SKM-1 treated with dmso at 0.1 percent for 144 hours (cell line): Measurements from ENCODE around the gene TENM4.
A peak's percentile ranks its signal among the peaks of the same experiment; 100 is the strongest.
"Not testable (repeated sequence)": the region's sequence is repeated elsewhere in the genome, so short reads cannot be mapped to it uniquely, and the experiment has no call there.

Experiments
- DNase-seq: peaks from one replicate; lab custom pipeline; 2025; ENCODE audit not compliant: unreplicated experiment; lab: John Stamatoyannopoulos, UW

TENM4 gene

DNA sequence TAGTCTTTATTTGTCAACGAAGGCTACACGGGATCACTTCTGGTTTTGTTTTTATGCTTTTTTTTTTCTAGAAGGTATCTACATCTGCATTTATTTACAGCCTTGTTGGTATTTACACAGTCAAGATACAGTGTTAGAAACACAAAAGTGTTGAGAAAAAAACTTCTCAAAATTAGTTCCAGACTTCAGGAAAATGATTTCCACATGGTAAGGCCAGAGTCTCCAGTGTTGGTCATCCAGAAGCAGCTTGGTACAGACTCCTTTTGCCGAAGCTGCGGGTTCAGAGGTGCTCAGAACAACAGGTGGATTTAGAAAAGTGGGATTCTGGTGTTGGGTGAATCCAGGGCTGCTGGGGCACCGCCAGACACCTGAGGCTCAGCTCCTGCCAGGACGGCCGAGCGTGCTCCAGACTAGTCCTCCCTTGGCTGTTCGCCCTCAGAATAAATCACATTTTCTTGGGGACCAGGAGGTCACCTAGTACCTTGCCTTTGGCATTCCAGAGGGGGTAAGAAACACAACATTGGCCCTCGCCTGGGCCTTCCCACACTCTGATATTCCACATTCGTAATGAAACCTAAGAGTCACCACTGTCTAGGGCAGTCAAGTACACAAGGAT, 787.4 kb downstream of the TENM4 start:
- DNase-seq: no peak

DNA sequence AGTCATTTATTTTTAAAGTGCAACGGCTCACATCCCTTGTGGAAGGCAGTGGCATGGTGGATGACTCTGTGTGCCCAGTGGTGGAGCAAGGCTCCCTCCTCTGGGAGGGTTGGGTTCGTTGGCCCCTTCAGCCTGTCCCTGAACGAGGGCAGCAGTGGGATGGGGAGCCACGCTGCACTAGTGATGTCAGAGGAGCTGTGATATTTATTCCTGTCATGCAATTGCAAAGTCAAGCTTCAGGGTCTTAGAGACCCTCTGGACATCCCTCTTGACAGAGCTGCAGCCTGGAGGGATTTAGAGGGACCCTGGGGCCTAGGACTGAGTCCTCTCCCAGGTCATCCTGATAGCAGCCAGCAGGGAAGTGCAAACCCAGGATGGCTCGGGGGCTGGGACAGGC, 788.0 kb downstream of the TENM4 start:
- no peak for DNase-seq

DNA sequence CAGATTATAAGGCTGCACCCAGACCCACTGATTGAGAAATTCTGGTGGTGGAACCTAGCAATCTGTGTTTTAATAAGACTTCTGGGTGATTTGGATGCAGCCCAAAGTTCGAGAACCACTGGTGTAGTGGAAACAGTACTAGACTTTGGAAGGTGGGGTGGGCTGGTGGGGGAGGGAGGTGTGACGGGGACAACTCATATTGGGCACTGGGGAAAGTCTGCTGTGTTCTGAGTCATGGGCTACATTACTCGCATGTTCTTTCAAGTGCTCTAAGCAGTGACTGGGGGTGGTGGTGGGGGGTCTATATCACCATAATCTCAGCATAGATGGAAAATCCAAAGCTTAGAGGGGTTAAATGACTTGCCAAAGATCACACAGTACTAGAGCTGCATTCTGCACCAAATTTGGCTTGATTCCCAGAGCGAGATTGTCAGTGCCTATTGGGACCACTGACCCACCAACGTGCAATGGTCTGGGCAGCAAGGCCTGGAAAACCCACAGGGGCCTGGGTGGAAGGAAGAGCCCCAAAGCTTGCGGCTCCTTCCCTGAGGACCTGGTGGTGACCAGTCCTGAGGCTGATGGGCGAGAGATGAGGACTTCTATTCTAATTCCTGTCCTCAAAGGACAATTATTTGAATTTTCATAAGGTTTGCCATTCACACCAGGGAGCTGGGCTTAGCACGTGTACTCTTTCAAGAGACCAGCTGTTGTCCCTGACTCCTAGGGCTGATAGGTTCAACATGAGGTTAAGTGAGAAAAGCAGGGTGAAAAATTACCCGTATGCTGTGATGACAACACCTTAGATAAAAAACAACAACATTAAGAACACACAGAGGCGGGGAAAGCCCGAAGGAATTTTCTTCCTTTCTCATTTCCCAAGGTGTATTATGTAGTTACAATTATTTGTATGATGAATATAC, 788.6 kb downstream of the TENM4 start:
- DNase-seq: no peak

DNA sequence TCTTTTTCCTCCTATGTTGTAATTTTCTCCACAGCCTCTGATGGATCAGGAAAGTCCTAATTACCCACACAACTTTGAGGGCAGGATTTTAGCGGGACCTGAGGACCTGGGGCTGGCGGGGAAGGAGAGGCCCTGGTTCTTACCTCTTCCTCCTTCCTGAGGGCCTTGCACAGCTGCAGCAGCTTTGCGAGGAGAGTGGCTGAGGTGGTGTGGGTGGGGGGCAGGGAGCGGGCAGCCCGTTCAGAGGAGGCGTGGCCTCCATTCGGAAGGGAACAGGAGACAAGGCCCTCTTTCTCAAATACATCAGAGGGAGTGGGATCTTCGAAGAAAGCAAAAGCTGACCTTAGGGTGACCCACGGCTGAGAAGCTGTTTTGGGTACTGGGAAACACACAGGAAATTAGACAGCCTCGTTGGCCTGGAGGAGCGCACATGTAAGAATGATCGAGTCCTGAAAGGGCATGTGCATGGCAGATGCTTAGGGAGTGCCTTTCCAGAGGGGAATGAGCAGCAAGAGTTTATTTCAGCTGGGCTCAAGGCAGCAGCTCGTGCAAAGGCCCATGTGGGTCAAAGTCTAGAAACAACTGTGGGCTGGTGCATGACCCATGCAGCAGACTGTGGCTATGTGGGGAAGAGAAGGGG, 789.6 kb downstream of the TENM4 start:
- no peak for DNase-seq

DNA sequence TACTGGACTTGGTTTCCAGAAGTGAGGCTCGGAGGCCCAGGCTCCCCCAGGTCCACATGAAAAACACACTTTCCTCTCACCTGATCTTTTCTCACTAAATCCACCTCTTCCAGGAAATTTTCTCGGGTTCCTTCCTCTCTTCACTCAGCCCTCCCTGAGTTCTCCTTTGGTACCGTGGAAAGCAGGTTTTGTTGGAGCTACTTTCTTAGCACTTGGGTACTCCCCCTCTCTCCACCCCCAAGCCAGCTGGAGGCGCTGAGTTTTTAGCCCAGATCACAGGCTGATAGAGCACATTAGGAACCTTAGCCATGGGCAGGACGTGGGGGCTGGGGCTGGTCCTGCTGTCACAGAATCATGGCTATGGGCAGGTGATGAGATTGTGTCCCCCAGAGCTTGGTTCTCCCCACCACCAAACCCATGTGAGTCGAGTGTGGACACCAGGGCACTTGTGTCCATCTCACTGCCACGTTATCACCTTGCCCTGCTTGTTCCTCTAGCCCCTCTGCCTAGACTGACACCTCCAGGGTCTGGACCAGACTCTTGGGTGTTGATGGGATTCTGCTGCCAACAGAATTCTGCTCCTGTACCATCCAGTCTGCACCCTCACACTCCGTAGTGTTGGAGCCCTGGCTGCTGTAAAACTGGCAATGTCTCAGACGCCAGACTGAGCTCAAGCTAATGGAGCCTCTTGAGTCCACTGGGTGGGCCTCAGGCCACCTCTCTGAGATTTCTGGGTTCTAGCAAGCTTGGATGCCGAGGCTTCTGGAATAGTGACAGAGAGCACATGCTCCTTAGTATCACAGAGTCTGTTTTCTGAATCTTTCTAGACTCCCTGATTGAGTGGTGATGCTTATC, 791.2 kb downstream of the TENM4 start:
- no peak for DNase-seq

DNA sequence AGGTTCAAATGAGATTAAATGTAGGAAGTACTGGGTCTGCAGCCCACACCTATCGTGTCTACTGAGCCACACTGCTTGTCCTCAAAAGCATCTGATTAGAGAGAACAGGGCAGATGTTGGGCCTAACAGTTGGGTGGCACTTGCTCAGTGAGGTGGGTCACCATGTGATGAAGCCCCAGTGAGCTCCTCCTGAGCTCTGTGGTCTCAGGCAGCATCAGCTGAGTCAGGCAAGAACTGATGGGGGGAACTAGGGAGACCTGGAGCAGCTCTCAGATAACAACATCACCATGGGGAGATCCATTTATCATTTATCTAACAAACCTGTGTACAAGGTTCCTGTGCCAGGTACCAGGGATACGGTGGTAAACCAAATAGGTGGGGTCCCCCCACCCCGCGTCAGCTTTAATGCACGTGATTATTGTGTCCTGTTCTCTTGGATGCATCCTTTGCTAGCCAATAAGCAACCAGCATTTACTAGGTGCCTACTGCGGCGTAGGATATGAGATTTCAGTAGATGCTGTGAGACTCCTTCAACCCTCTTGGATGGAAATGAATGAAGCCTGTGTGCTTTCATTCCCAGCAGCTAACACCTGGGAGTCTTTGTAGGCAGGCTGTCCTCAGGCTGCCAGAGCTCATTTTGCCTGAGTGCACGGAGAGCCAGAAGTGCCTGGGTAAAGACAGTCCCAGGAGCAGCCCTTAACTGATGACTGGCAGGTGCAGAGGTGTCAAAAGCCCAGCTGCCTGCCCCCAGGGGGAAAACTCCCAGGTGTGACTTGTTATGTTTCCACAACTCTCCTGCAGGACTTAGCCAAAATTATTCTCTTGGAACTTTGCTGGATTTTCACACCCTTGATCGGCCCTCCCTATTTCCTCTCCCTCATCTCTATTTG, 792.6 kb downstream of the TENM4 start:
- no peak for DNase-seq

DNA sequence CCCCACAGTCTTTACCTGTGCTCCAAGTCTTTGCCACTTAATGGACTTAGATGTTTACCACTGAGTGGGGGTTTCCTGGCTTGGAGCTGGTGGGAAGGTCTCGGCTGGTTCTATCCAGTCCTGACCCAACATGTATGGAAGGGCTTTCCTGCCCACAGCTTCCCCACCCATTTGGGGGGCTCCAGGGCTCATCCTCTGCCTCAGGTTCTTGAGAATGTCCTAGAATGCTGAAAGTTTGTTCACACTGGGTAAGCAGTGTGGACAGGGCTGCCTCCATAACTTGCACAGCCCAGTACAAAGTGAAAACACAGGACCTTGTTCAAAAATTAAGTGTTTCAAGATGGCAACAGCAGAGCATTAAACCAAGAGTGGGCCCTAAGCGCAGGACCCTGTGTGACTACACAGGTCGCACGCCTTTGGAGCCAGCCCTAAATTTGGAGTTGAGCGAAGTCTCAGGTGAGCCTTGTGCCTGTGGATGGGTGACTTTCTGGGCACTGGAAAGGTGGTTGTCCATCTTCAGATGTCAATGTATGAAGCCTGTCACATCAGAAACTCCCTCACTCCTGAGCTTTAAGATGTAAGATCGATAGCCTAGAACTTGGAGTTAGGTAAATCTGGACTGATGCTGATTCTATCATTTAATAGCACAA, 793.4 kb downstream of the TENM4 start:
- no peak for DNase-seq

DNA sequence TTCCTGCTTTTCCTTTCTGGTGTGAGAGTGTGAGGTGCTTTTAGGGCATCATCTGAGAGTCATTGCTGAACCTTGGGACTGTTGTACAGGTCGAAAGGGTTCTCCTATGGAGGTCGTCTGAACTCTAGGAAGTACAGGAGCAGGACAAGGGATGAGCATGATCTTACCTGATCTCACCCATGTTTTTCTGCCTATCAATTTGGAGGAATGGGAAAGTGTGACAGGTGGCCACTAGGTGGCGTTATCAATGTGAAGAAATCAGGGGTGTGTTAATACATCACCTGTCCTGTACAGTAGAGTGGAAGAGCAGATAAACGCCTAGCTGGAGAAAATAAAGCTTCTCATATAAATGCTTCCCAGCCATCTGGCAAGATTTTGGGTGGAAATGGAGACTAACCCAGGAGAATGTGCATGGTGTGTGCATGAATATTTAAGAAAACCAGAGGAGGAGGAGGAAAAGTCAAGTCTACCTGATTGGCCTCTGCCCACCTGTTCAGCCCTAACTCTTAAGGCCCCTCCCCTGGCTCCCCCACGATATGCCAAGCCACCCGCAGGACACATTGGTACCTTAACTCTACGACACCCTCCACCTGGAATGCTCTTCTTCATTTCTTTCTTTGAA, 794.2 kb downstream of the TENM4 start:
- peak; percentile 7 for DNase-seq

DNA sequence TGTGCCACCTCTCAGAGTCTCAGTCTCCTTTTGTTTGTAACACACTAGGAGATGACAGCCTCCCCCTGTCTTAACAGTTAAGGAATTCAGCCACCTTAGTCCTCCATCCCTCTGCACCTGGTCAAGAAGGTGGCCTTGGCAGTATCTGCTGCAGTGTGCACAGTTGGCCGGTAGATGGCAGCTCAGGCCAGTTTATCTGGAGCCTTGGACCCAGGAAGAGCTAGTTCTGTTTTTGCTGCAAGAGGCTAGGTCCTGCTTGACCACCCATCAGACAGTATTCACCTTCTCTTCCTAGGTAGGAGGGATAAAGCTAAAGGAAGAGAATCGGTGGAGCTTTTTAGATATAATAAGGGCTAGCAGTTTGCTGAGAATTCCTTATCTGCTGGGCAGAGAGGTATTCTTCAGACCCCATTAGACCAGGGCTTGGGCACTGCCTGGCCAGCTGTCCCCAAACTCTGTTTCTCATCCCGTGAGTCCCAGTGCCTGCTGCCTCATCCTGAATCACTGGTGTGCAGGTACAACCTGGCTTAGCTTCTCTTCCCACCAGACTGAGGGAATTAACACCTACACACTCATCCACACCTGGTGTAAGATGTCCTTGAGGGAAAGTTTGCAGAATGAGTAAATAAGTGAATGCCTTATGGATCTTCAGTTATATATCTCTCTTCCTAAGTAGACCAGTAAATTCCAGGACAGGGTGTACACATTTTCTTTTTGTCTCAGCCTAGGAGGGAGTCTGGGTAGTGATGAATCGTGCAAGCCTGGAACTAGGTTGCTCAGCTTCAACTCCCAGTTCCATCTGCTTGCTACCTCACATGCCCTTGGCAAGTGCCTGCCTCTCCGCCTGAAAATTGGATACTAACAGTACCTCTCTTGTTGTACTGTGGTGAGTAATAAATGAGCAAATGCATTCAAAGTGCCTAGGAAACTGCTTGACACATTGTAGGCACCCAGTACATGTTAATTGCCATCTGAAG, 795.3 kb downstream of the TENM4 start:
- DNase-seq: peak; percentile 54

DNA sequence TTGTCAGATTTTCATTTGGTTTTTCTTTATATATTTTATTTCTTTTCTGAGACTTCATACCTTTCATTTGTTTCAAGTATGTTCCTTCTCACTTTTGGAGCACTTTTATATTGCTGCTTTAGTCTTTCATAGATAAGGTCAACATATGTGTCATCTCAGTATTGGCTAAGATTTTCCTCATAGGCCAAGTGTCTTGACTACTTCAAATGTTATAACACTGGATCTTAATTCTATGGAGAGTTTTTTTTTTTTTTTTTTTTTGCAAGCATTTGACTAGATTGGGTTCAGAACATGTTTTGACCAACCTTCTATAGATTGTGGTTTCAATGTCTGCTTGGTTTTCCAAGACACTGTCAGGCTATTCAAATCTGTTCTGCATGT, 797.2 kb downstream of the TENM4 start:
- DNase-seq: no peak

DNA sequence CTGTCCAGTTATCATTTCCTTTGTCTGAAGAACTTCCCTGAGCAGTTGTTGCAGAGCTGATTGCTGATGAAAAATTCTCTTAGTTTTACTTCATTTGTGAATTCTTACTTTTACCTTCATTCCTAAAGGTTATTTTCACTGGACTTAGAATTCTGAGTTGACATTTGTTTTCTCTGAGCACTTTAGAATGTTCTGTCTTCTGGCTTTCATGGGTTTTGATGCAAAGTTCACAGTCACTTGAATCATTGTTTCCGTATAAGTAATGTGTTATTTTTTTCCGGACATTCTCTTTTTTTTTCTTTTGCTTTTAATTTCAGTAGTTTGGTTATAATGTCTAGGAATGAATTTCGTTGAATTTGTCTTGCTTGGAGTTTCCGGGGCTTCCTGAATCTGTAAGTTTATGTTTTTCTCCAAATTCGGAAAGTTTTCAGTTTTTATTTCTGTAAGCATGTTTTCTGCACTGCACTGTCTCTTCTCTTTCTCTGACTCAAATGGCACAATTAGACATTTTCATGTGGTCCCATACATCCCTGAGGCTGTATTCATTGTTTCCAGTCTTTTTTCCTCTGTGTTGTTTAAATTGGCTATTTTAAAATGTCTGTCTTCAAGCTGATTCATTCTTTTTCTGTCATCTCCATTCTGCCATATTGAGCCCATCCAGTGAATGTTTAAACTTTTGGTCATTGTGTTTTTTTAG, 797.7 kb downstream of the TENM4 start:
- no peak for DNase-seq

DNA sequence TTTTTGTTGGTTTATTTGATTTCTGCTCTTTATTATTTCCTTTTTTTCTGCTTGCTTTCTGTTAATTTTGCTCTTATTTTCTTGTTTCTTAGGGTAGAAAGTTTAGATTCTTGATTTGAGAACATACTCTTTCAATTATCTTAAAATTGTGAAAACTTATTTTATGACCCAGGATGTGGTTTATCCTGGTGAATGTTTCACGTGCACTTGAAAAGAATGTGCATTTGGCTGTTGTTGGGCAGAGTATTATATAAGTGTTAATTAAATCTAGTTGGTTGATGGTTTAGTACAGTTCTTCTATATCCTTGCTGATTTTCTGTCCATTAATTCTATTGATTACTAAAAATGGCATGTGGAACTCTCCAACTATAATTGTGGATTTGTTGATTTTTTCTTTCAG, 799.3 kb downstream of the TENM4 start:
- no peak for DNase-seq

DNA sequence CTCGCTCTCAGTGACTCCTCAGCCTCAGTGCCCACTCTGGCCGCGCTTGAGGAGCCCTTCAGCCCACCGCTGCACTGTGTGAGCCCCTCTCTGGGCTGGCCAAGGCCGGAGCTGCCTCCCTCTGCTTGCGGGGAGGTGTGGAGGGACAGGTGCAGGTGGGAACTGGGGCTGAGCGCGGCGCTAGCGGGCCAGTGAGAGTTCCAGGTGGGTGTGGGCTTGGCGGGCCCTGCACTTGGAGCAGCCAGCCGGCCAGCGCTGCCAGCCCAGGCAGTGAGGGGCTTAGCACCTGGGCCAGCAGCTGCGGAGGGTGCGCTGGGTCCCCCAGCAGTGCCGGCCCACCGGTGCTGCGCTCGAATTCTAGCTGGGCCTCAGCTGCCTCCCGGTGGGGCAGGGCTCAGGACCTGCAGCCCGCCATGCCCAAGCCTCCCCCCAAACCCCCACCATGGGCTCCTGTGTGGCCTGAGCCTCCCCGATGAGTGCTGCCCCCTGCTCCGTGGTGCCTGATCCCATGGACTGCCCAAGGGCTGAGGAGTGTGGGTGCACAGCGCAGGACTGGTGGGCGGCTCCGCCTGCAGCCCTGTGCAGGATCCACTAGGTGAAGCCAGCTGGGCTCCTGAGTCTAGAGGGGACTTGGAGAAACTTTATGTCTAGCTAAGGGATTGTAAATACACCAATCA, 802.0 kb downstream of the TENM4 start:
- DNase-seq: no peak

DNA sequence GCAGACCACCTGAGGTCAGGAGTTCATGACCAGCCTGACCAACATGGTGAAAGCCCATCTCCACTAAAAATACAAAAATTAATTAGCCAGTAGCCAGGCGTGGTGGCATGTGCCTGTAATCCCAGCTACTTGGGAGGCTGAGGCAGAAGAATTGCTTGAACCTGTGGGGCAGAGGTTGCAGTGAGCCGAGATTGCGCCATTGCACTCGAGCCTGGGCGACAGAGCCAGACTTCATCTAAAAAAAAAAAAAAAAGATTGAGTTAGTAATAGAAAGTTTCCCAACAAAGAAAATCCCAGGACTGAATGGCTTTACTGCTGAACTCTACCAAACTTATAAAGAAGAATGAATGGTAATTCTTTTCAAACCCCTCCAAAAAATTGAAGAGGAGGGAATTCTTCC, 803.3 kb downstream of the TENM4 start:
- not testable (repeated sequence) for DNase-seq

DNA sequence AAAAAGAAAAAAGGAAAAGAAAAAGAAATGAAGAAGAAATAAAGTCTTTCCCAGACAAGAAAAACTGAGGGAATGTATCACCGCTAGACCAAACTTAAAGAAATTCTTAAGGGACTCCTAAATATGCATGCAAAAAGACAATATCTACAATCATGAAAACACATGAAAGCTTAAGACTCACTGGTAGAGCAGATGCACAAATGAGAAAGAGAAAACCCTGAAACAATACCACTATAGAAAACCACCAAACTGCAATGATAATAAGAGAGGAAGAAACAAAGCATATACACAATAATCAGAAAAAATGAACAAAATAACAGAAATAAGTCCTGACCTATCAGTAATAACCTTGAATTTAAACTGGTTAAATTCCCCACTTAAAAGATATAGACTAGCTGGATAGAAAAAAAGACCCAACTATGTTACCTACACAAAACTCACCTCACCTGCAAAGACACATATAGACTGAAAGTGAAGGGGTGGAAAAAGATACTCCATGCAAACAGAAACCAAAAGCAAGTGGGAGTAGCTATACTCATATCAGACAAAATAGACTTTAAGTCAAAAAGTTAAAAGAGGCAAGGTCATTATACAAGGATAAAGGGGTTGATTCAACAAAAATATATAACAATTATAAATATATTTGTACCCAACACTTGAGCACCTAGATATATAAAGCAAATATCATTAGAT, 804.9 kb downstream of the TENM4 start:
- DNase-seq: no peak
